Muscle layer of duodenum (tissue), 2 donors: Measurements from ENCODE around the gene NKAIN2.
"Not testable (repeated sequence)": the region's sequence is repeated elsewhere in the genome, so short reads cannot be mapped to it uniquely, and the experiment has no call there.

Source experiments
- H3K27ac ChIP-seq: one replicate; pipeline ENCODE4 v1.7.0; 2013; ENCODE audit warnings: mild to moderate bottlenecking, low read length
- H3K27me3 ChIP-seq: one replicate; pipeline ENCODE4 v1.7.0; 2013; ENCODE audit warnings: low read depth, mild to moderate bottlenecking, control low read depth, low read length
- H3K36me3 ChIP-seq, 2 donors: one replicate each; pipeline ENCODE4 v1.7.0; 2013; ENCODE audit warnings: low read length in 2 of 2, control low read depth in 1 of 2, mild to moderate bottlenecking in 1 of 2; ENCODE audit not compliant: insufficient read depth in 2 of 2, control insufficient read depth in 1 of 2
- H3K4me1 ChIP-seq, 2 donors: one replicate each; pipeline ENCODE4 v1.7.0; 2013; ENCODE audit warnings: low read length in 2 of 2, mild to moderate bottlenecking in 2 of 2, control low read depth in 1 of 2, moderate library complexity in 1 of 2; ENCODE audit not compliant: insufficient read depth in 2 of 2, control insufficient read depth in 1 of 2
- H3K4me3 ChIP-seq, 2 donors: one replicate each; pipeline ENCODE4 v1.7.0; 2013; ENCODE audit warnings: low read length in 2 of 2, low read depth in 1 of 2, mild to moderate bottlenecking in 1 of 2
- H3K9me3 ChIP-seq, 2 donors: one replicate each; pipeline ENCODE4 v1.7.0; 2013; ENCODE audit warnings: low read length in 2 of 2, control low read depth in 1 of 2, mild to moderate bottlenecking in 1 of 2; ENCODE audit not compliant: control insufficient read depth in 1 of 2
- donor health status: healthy.

NKAIN2 gene

DNA sequence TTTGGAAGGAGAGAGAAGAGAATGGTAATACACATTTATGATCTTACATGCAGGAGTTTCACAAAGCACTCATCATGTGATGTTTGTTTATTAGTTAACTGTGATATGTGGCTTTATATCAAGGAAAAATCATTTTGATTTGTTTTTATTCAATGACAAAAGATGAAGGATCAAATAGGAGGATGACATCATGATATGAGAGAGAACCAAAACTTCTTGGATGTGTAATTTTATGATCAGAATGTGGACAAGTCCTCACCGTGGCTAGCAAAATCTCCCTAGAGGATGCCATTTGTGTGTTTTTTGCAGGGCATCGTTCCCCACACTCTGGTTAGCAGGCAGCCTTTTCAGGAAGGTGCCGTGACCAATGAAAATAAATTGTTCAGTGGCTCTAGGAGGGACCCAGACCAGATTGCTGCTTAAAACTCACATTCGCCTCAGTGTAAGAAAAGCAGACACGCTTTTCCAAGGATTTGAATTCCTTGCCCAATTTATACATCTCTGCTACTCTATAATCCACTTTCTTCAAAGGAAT, 552.7 kb downstream of the NKAIN2 start:
- H3K4me1 ChIP-seq, result no peaks in the 10 kb centered on the region
- H3K27me3 ChIP-seq, result no peaks in the 10 kb centered on the region
- H3K4me3 ChIP-seq, result no peak overlapping the region
- no peaks in the 10 kb centered on the region for H3K36me3 ChIP-seq
- no peak overlapping the region for H3K27ac ChIP-seq
- H3K9me3 ChIP-seq, result no peaks in the 10 kb centered on the region

DNA sequence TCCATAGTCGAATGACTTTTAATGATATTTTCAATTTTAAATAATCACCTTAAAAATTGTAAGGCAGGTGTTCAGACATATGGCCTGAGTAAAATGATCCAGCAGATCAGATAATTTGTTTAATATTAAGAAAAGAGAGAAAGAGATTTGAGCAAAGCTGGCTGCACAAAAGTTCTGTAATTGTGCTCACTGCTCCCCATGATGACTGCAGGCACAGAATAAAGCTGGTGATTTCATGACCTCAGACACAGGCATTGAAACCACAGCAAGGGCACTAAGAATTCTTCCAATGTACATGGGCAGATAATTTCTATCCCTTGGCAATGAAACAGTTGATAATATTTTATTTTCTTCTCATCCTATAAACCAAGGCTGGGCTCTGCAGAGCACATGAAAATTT, 553.1 kb downstream of the NKAIN2 start:
- Histone ChIP-seq H3K27me3 (no peaks in the 10 kb centered on the region), H3K4me3 (no peak overlapping the region), H3K9me3 (no peaks in the 10 kb centered on the region), H3K36me3 (no peaks in the 10 kb centered on the region), H3K4me1 (no peaks in the 10 kb centered on the region), H3K27ac (no peak overlapping the region)

DNA sequence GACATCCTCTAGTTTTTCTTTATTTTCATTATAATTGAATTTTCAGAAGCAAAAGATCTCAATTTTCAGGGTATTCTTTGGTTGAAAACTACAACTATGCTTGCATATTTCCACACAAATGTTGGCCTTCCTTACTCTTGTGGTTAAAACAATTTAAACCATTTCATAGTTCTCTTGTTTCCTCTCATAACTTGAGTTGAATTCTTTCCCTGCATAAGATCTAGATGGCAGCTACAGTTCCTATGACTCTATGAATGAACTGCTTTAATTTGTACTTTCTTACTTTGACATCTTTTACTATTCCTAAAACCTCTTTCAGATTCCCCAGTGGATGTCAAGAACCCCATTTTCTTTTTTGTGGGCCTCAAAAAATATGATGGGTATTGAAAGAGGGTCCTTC, 564.5 kb downstream of the NKAIN2 start:
- Histone ChIP-seq H3K4me3 (no peak overlapping the region), H3K27me3 (no peaks in the 10 kb centered on the region), H3K36me3 (no peaks in the 10 kb centered on the region), H3K27ac (no peak overlapping the region), H3K9me3 (no peaks in the 10 kb centered on the region), H3K4me1 (no peaks in the 10 kb centered on the region)

DNA sequence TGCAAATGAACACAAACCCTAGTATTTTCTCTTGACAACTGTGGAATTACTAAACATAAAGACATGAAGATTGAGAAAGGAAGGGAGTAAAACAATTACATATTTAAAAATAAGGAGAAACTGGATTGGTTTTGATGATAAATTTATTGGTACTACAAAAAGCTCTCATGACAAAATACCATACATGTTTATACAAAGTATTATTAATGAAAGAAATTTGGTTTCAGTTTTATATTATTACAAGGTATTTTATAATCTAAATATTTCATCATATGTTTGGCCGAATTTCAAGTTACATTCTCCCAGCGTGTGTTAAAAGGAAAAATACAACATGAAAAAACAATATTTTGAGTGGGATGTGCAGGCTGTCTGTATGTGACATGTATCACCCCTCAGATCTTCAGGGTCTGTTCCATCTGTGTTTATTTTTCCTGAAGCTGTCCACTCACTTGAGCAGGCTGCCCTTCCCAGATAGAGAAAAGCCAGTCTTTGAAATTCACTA, 568.4 kb downstream of the NKAIN2 start:
- Histone ChIP-seq H3K27me3 (no peaks in the 10 kb centered on the region), H3K9me3 (no peaks in the 10 kb centered on the region), H3K27ac (no peak overlapping the region), H3K36me3 (no peaks in the 10 kb centered on the region), H3K4me1 (no peaks in the 10 kb centered on the region), H3K4me3 (no peak overlapping the region)

DNA sequence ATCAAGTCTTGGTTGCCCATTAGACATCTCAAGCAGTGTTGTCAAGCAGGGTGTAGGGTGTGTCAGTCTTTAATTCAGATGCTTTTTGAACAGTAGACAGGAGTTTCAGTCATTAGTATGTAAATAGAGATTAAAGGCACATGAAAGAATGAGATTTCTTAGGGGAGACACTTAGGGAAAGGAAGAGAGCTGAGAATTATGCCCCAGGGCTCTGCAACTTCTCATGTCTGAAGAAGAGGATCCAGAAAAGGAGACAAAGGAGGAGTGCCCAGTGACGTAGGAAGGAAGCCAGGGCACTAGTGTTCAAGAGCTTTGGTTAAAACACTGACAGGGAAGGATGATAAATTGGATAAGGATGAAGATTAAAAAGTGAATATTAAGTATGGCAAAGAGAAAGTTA, 569.7 kb downstream of the NKAIN2 start:
- H3K4me1 ChIP-seq, result no peaks in the 10 kb centered on the region

DNA sequence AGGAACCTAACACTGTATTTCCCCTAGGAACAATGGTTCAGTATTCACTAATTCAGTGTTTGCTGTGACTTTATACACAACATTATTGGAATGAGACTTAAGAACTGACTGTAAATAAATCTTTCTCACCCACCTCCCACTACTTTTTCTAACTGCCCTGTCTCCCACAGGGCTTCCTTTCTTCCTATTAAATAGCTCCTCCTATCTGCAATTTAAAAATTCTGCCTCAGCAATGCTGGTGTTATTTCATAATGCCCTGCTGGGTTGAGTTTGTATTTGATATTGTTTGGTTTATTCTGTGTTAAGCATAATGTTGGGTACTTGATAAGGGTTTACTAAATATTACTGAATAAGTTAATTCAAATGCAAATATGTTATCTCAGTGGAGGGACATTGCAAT, 585.5 kb downstream of the NKAIN2 start:
- H3K36me3 ChIP-seq, result no peaks in the 10 kb centered on the region
- no peaks in the 10 kb centered on the region for H3K4me1 ChIP-seq
- peaks cover 0 to 7% of the 10 kb centered on the region in 2 donors for H3K9me3 ChIP-seq
- no peak overlapping the region for H3K27ac ChIP-seq
- no peaks in the 10 kb centered on the region for H3K27me3 ChIP-seq
- H3K4me3 ChIP-seq, result no peak overlapping the region

More for the DNA sequence above, 569.7 kb downstream of the NKAIN2 start:
- H3K9me3 ChIP-seq, result no peaks in the 10 kb centered on the region
- no peaks in the 10 kb centered on the region for H3K36me3 ChIP-seq
- H3K27ac ChIP-seq, result no peak overlapping the region
- H3K27me3 ChIP-seq, result no peaks in the 10 kb centered on the region
- no peak overlapping the region for H3K4me3 ChIP-seq

DNA sequence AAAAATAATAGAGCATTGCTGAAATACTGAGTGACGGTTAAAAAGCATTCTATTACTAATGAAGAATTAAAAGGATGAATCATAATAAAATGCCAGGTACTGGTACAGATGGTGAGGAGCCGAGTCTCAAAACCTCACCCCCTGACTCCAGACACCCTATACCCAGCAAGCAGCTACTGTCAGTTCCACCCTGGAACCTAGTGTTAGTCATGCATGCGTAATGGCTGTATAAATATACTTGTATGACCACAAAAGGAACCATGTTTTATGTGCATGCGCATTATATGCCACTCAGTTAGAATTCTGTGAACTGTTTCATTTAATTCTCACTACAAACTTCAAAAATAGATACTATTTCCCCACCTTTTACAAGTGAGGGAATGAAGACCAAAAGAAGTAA, 589.9 kb downstream of the NKAIN2 start:
- Histone ChIP-seq H3K9me3 (peaks cover 0 to 3% of the 10 kb centered on the region in 2 donors), H3K4me3 (no peak overlapping the region), H3K27ac (no peak overlapping the region), H3K4me1 (no peaks in the 10 kb centered on the region), H3K36me3 (no peaks in the 10 kb centered on the region), H3K27me3 (no peaks in the 10 kb centered on the region)

DNA sequence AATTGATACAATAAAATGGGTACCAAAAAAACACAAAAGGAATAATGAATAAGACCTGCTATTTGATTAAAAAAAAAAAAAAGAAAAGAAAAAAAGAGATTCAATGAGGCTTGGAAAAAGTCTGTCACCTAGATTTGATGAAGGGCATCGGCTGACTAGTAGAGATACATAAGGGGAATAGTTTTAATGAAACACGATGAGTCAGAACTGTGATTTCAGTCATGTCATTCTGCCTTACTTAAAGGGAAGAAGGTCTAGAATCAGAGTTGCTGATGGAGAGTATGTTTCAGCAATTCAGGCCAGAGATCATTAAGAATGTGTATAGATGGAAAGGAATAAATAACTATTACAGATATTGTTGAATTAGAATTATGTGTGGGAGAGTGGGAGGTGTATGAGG, 592.7 kb downstream of the NKAIN2 start:
- Histone ChIP-seq H3K4me1 (no peaks in the 10 kb centered on the region), H3K36me3 (no peaks in the 10 kb centered on the region), H3K27me3 (no peaks in the 10 kb centered on the region), H3K27ac (no peak overlapping the region), H3K4me3 (no peak overlapping the region), H3K9me3 (no peaks in the 10 kb centered on the region)

DNA sequence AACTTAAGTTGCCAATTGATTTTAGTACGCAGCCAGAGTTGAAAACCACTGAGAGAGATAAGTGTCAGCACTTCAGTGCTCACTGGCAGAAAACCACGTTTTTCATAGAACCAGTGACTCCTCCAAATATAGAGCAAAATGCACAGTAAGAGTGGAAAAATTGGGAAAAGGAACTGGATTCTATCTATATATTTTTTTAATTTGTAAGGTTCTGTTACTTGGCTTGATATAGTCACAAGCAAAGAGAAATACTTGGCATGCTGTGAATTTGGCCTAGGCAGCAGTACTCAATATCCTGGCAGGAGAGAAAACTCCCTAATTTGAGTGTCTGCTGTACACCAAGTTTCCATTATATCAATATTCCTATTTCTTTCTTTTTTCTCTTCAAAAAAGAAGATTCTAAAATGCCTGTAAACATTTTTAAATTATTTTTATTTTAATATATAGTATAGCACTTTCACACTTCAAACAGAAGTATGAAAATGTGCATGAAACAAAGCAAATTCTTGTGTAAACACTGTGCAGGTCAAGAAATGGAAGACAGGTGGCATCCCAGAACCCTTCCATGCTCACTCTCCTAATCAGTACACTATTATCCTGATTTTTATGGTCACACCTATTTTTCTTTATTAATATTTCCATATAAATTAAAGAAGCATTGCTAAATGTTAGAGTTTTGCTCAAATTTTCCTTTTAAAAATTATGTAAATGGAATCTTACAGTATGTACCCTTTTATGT, 596.8 kb downstream of the NKAIN2 start:
- no peak overlapping the region for H3K27ac ChIP-seq
- no peak overlapping the region for H3K4me3 ChIP-seq
- no peaks in the 10 kb centered on the region for H3K4me1 ChIP-seq
- no peaks in the 10 kb centered on the region for H3K36me3 ChIP-seq
- no peaks in the 10 kb centered on the region for H3K9me3 ChIP-seq
- H3K27me3 ChIP-seq, result no peaks in the 10 kb centered on the region

DNA sequence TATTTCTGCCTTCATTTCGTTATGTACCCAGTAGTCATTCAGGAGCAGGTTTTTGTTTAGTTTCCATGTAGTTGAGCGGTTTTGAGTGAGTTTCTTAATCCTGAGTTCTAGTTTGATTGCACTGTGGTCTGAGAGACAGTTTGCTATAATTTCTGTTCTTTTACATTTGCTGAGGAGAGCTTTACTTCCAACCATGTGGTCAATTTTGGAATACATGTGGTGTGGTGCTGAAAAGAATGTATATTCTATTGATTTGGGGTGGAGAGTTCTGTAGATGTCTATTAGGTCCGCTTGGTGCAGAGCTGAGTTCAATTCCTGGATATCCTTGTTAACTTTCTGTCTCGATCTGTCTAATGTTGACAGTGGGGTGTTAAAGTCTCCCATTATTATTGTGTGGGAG, 606.8 kb downstream of the NKAIN2 start:
- not testable (repeated sequence) for H3K9me3 ChIP-seq, H3K27ac ChIP-seq, H3K4me1 ChIP-seq, H3K27me3 ChIP-seq, H3K4me3 ChIP-seq, H3K36me3 ChIP-seq

DNA sequence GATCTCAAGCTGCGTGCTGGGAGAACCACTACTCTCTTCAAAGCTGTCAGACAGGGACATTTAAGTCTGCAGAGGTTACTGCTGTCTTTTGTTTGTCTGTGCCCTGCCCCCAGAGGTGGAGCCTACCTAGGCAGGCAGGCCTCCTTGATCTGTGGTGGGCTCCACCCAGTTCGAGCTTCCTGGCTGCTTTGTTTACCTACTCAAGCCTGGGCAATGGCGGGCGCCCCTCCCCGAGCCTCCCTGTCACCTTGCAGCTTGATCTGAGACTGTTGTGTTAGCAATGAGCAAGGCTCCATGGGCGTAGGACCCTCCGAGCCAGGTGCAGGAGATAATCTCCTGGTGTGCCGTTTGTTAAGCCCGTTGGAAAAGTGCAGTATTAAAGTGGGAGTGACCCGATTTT, 609.0 kb downstream of the NKAIN2 start:
- H3K4me1 ChIP-seq, H3K27me3 ChIP-seq, H3K36me3 ChIP-seq, H3K27ac ChIP-seq, H3K4me3 ChIP-seq, H3K9me3 ChIP-seq: not testable (repeated sequence)
